SK-N-MC (cell line): Measurements from ENCODE around the gene IL31.

Experiments used
- EZH2 ChIP-seq: fragments of 200-600 bp; sonication (generic); IDR thresholded peaks from one replicate; pipeline ENCODE4 v1.6.1; 2017; ENCODE audit warnings: antibody characterized with exemption
- POLR2AphosphoS5 ChIP-seq: IDR thresholded peaks from 2 replicates; pipeline ENCODE4 v1.6.1; 2012; ENCODE audit warnings: mild to moderate bottlenecking, low read depth, low read length, borderline replicate concordance

- TF ChIP-seq POLR2AphosphoS5 (no peak), EZH2 (no peak)
These were observed 33.0 kb upstream of the IL31 start for GRCh38 chr12:122206976-122207375.
